ENCODE data around the gene HECA.

HECA gene

GRCh38 chr6:139124887-139125672 lies 9.8 kb upstream of the HECA start:
- TF ChIP-seq CTCF (IDR thresholded peaks at IDR 0.05; ENCODE audit: low read depth, low read length, missing control alignments) = peak; percentile 66
- peak; percentile 83 for DNase-seq (ENCODE audit: low read depth)
- H3K4me3 ChIP-seq (ENCODE audit: low read depth, low read length) = no peak overlapping the region

- no peak for TF ChIP-seq CTCF (IDR thresholded peaks at IDR 0.05; ENCODE audit: low read depth, low read length, missing control alignments)
- no peak for DNase-seq (ENCODE audit: low read depth)
- no peak overlapping the region for H3K4me3 ChIP-seq (ENCODE audit: low read depth, low read length)
Measured at GRCh38 chr6:139126255-139126654, 8.6 kb upstream of the HECA start.

GRCh38 chr6:139126931-139127330 lies 7.9 kb upstream of the HECA start:
- no peak overlapping the region for H3K4me3 ChIP-seq (ENCODE audit: low read depth, low read length)
- no peak for TF ChIP-seq CTCF (IDR thresholded peaks at IDR 0.05; ENCODE audit: low read depth, low read length, missing control alignments)
- DNase-seq (ENCODE audit: low read depth) = no peak

- no peak for DNase-seq (ENCODE audit: low read depth)
- TF ChIP-seq CTCF (IDR thresholded peaks at IDR 0.05; ENCODE audit: low read depth, low read length, missing control alignments) = no peak
- no peak overlapping the region for H3K4me3 ChIP-seq (ENCODE audit: low read depth, low read length)
Measured at GRCh38 chr6:139129284-139129683, 5.6 kb upstream of the HECA start.

- DNase-seq (ENCODE audit: low read depth) = no peak
- H3K4me3 ChIP-seq (ENCODE audit: low read depth, low read length) = no peak overlapping the region
- TF ChIP-seq CTCF (IDR thresholded peaks at IDR 0.05; ENCODE audit: low read depth, low read length, missing control alignments) = no peak
Measured at GRCh38 chr6:139131736-139132280, 3.1 kb upstream of the HECA start.

GRCh38 chr6:139133262-139134063 lies 1.4 kb upstream of the HECA start:
- no peak for TF ChIP-seq CTCF (IDR thresholded peaks at IDR 0.05; ENCODE audit: low read depth, low read length, missing control alignments)
- peak overlapping the region; percentile 16; the same call in 1 of the 2 replicates for H3K4me3 ChIP-seq (ENCODE audit: low read depth, low read length)
- peak; percentile 63 for DNase-seq (ENCODE audit: low read depth)

All from GM12864 (cell line).